ENCODE measurements around the gene AIDA. TPM values are rescaled to one million over a fixed set of nuclear protein-coding genes. Genes with fewer than 3 reads are reported as not detected.

AIDA gene
- total RNA-seq, 1 experiment from 2014 or later = 60.0 TPM

- TF ChIP-seq CTCF (conservative IDR thresholded peaks at IDR 0.05) (no peak), EZH2 (IDR thresholded peaks at IDR 0.05; ENCODE audit: low read depth) (no peak)
- CTCF ChIA-PET = no interaction called here
- no peak overlapping the region for H3K4me2 ChIP-seq
- H3K27ac ChIP-seq = no peak overlapping the region
- POLR2A ChIA-PET (ENCODE audit: unreplicated experiment) = no interaction called here
- peaks cover 38% of the 10 kb centered on the region for H3K79me2 ChIP-seq (ENCODE audit: low read depth)
- H3K4me1 ChIP-seq (replicated peaks; ENCODE audit: insufficient read depth) = peaks cover 15% of the 10 kb centered on the region
- no peak overlapping the region for H3K4me3 ChIP-seq
- no peaks in the 10 kb centered on the region; the same call in 1 of the 2 replicates for H3K36me3 ChIP-seq (ENCODE audit: low read depth)
- no peak overlapping the region for H2AFZ ChIP-seq
- intact Hi-C loops (cut with micrococcal nuclease; ENCODE audit: unreplicated experiment) = no loop called here
- H4K20me1 ChIP-seq (ENCODE audit: insufficient read depth) = no peaks in the 10 kb centered on the region
- H3K27me3 ChIP-seq (ENCODE audit: insufficient read depth, low read depth) = no peaks in the 10 kb centered on the region
- H3K9me2 ChIP-seq (ENCODE audit: insufficient read depth) = 0 out of 2 replicates have a peak, but pooled peaks cover 5% of the 10 kb centered on the region
- no peaks in the 10 kb centered on the region for H3K9me3 ChIP-seq (ENCODE audit: insufficient read depth, low read depth)
- BruUV-seq (replicated peaks) = no TSS peak
- DNase-seq = no peak
- H3F3A ChIP-seq (ENCODE audit: insufficient read depth, low read depth) = peaks cover 15% of the 10 kb centered on the region
These were observed 5.5 kb downstream of the AIDA start for GRCh38 chr1:222706815-222707214.

GRCh38 chr1:222704260-222704659, 8.0 kb downstream of the AIDA start:
- no peak overlapping the region for H3K4me2 ChIP-seq
- no peaks in the 10 kb centered on the region for H3K4me1 ChIP-seq (replicated peaks; ENCODE audit: insufficient read depth)
- no peak for DNase-seq
- H3K9me2 ChIP-seq (ENCODE audit: insufficient read depth) = 0 out of 2 replicates have a peak, but pooled peaks cover 5% of the 10 kb centered on the region
- no TSS peak for BruUV-seq (replicated peaks)
- H3K4me3 ChIP-seq = no peak overlapping the region
- H3F3A ChIP-seq (ENCODE audit: insufficient read depth, low read depth) = no peaks in the 10 kb centered on the region
- peaks cover 23% of the 10 kb centered on the region for H3K79me2 ChIP-seq (ENCODE audit: low read depth)
- H2AFZ ChIP-seq = no peak overlapping the region
- ChIA-PET CTCF (no interaction called here), POLR2A (ENCODE audit: unreplicated experiment) (no interaction called here)
- H3K9me3 ChIP-seq (ENCODE audit: insufficient read depth, low read depth) = no peaks in the 10 kb centered on the region
- intact Hi-C loops (cut with micrococcal nuclease; ENCODE audit: unreplicated experiment) = no loop called here
- no peaks in the 10 kb centered on the region for H3K27me3 ChIP-seq (ENCODE audit: insufficient read depth, low read depth)
- no peak overlapping the region for H3K27ac ChIP-seq
- no peaks in the 10 kb centered on the region; the same call in 1 of the 2 replicates for H3K36me3 ChIP-seq (ENCODE audit: low read depth)
- TF ChIP-seq CTCF (conservative IDR thresholded peaks at IDR 0.05) (no peak), EZH2 (IDR thresholded peaks at IDR 0.05; ENCODE audit: low read depth) (no peak)
- no peaks in the 10 kb centered on the region for H4K20me1 ChIP-seq (ENCODE audit: insufficient read depth)

GRCh38 chr1:222702210-222702609, 10.1 kb downstream of the AIDA start:
- Histone ChIP-seq H3K36me3 (ENCODE audit: low read depth) (no peaks in the 10 kb centered on the region; the same call in 1 of the 2 replicates), H3K9me2 (ENCODE audit: insufficient read depth) (0 out of 2 replicates have a peak, but pooled peaks cover 5% of the 10 kb centered on the region), H3K4me3 (no peak overlapping the region), H3K27ac (no peak overlapping the region), H3K9me3 (ENCODE audit: insufficient read depth, low read depth) (no peaks in the 10 kb centered on the region), H3K27me3 (ENCODE audit: insufficient read depth, low read depth) (no peaks in the 10 kb centered on the region), H3F3A (ENCODE audit: insufficient read depth, low read depth) (no peaks in the 10 kb centered on the region), H2AFZ (no peak overlapping the region), H3K79me2 (ENCODE audit: low read depth) (peaks cover 5% of the 10 kb centered on the region), H4K20me1 (ENCODE audit: insufficient read depth) (no peaks in the 10 kb centered on the region), H3K4me1 (replicated peaks; ENCODE audit: insufficient read depth) (no peaks in the 10 kb centered on the region), H3K4me2 (no peak overlapping the region)
- TF ChIP-seq EZH2 (IDR thresholded peaks at IDR 0.05; ENCODE audit: low read depth) (no peak), CTCF (conservative IDR thresholded peaks at IDR 0.05) (no peak)
- ChIA-PET CTCF (no interaction called here), POLR2A (ENCODE audit: unreplicated experiment) (no interaction called here)
- no peak for DNase-seq
- intact Hi-C loops (cut with micrococcal nuclease; ENCODE audit: unreplicated experiment) = no loop called here
- BruUV-seq (replicated peaks) = no TSS peak
